HepG2 (cell line): ENCODE results near the gene TRIM8. TPM values are rescaled to one million over a fixed set of nuclear protein-coding genes. Genes with fewer than 3 reads are reported as not detected.
A peak's percentile ranks its signal among the peaks of the same experiment; 100 is the strongest.

Source experiments
- ARID3A ChIP-seq: IDR thresholded peaks from 2 replicates; pipeline ENCODE4 v1.6.1; 2012; ENCODE audit warnings: low read depth, low read length, improper control_type of control experiment
- BRCA1 ChIP-seq: sonication (generic); formaldehyde crosslinking; IDR thresholded peaks from 2 replicates; pipeline ENCODE4 v1.4.0; 2020; ENCODE audit warnings: missing genetic modification reagents
- CSRNP1 ChIP-seq: sonication (generic); formaldehyde crosslinking; IDR thresholded peaks from 2 replicates; pipeline ENCODE4 v1.8.1; 2023; ENCODE audit warnings: mild to moderate bottlenecking, missing genetic modification reagents
- E2F1 ChIP-seq: sonication (generic); formaldehyde crosslinking; IDR thresholded peaks from 2 replicates; pipeline ENCODE4 v1.5.0; 2020; ENCODE audit warnings: missing genetic modification reagents
- EED ChIP-seq: sonication (generic); formaldehyde crosslinking; IDR thresholded peaks from 2 replicates; pipeline ENCODE4 v1.5.0; 2020; ENCODE audit warnings: mild to moderate bottlenecking, missing genetic modification reagents
- IRX3 ChIP-seq: sonication (generic); formaldehyde crosslinking; IDR thresholded peaks from 2 replicates; pipeline ENCODE4 v1.8.1; 2023; ENCODE audit warnings: mild to moderate bottlenecking, low read depth, missing genetic modification reagents, borderline replicate concordance
- KDM5B ChIP-seq: sonication (generic); formaldehyde crosslinking; IDR thresholded peaks from 2 replicates; pipeline ENCODE4 v1.4.0; 2020; ENCODE audit warnings: missing genetic modification reagents, mild to moderate bottlenecking, borderline replicate concordance
- MIER3 ChIP-seq: IDR thresholded peaks from 2 replicates; pipeline ENCODE4 v1.6.1; 2016; ENCODE audit warnings: missing compliant biosample characterization, borderline replicate concordance
- PREB ChIP-seq: sonication (generic); formaldehyde crosslinking; IDR thresholded peaks from 2 replicates; pipeline ENCODE4 v1.4.0; 2020; ENCODE audit warnings: missing genetic modification reagents
- RAD51 ChIP-seq: fragments of 450-650 bp; IDR thresholded peaks from 2 replicates; pipeline ENCODE4 v1.6.1; 2016; ENCODE audit warnings: borderline replicate concordance
- ZFP91 ChIP-seq: sonication (generic); formaldehyde crosslinking; IDR thresholded peaks from 2 replicates; pipeline ENCODE4 v1.9.0; 2022; ENCODE audit warnings: missing genetic modification reagents, mild to moderate bottlenecking, borderline replicate concordance
- ZNF160 ChIP-seq: sonication (generic); formaldehyde crosslinking; IDR thresholded peaks from 2 replicates; pipeline ENCODE4 v1.8.0; 2022; ENCODE audit warnings: mild to moderate bottlenecking, inconsistent platforms, missing genetic modification reagents
- ZNF3 ChIP-seq: IDR thresholded peaks from 2 replicates; pipeline ENCODE4 v1.7.0; 2017; ENCODE audit warnings: inconsistent platforms
- ZNF354B ChIP-seq: sonication (generic); formaldehyde crosslinking; IDR thresholded peaks from 2 replicates; pipeline ENCODE4 v1.8.0; 2022; ENCODE audit warnings: mild to moderate bottlenecking, missing genetic modification reagents
- ZNF446 ChIP-seq: sonication (generic); formaldehyde crosslinking; IDR thresholded peaks from 2 replicates; pipeline ENCODE4 v1.5.0; 2020; ENCODE audit warnings: mild to moderate bottlenecking, missing genetic modification reagents
- ZNF501 ChIP-seq: sonication (generic); formaldehyde crosslinking; IDR thresholded peaks from 2 replicates; pipeline ENCODE4 v1.5.1; 2020; ENCODE audit warnings: mild to moderate bottlenecking, moderate library complexity, missing genetic modification reagents
- ZNF564 ChIP-seq: sonication (generic); formaldehyde crosslinking; IDR thresholded peaks from 2 replicates; pipeline ENCODE4 v1.8.1; 2023; ENCODE audit warnings: mild to moderate bottlenecking, missing genetic modification reagents
- ZNF605 ChIP-seq: sonication (generic); formaldehyde crosslinking; IDR thresholded peaks from 2 replicates; pipeline ENCODE4 v1.8.0; 2022; ENCODE audit warnings: mild to moderate bottlenecking, missing genetic modification reagents
- ZNF652 ChIP-seq: IDR thresholded peaks from 2 replicates; pipeline ENCODE4 v1.6.1; 2016; ENCODE audit warnings: low read depth, borderline replicate concordance
- ZNF703 ChIP-seq: sonication (generic); formaldehyde crosslinking; IDR thresholded peaks from 2 replicates; pipeline ENCODE4 v1.5.1; 2020; ENCODE audit warnings: missing genetic modification reagents, mild to moderate bottlenecking, moderate library complexity, borderline replicate concordance
- ZNF891 ChIP-seq: sonication (generic); formaldehyde crosslinking; IDR thresholded peaks from 2 replicates; pipeline ENCODE4 v1.5.0; 2020; ENCODE audit warnings: mild to moderate bottlenecking, missing genetic modification reagents
- ZSCAN12 ChIP-seq: sonication (generic); formaldehyde crosslinking; IDR thresholded peaks from 2 replicates; pipeline ENCODE4 v1.9.0; 2021; ENCODE audit warnings: mild to moderate bottlenecking, missing genetic modification reagents
- ZZZ3 ChIP-seq: sonication (generic); formaldehyde crosslinking; IDR thresholded peaks from 2 replicates; pipeline ENCODE4 v1.4.0; 2020; ENCODE audit warnings: missing genetic modification reagents, mild to moderate bottlenecking, borderline replicate concordance
- polyA plus RNA-seq, 8 experiments: library from polyadenylated mRNA; depleted of rRNA in 3 of 8; stranded (reverse) in 7 of 8; unstranded in 1 of 8; fragments of >200 nt; fragmentation: Illumina TruSeq in 4 of 8; extraction: Trizol in 4 of 8; gene quantifications; 2 replicates each; pipeline versions ENCODE4 v1.2.1 to v1.2.3, GENCODE V29; 2011 to 2016; ENCODE audit warnings: low read depth in 4 of 8, missing spikeins in 1 of 8, mixed read lengths in 1 of 8; ENCODE audit not compliant: insufficient read depth in 1 of 8
- total RNA-seq, 5 experiments: library from RNA; depleted of rRNA; stranded (reverse); fragments of >200 nt; fragmentation: Illumina TruSeq; extraction: Trizol; gene quantifications; 2 replicates each; pipeline ENCODE4 v1.2.3, GENCODE V29; 2016; ENCODE audit warnings: low read depth in 1 of 5

The TRIM8 gene
- total and polyA plus RNA-seq, 2 of the 13 experiments (the other 11 are each of a cell fraction or from before 2014, with no cell fraction given): 38.9 to 66.5 TPM

GRCh38 chr10:102597131-102597991 lies 46.9 kb upstream of the TRIM8 start (continued):
- TF ChIP-seq ZNF564 (CRISPR knock-in tag) (no peak), PREB (no peak), KDM5B (CRISPR knock-in tag) (peak; percentile 68), BRCA1 (CRISPR knock-in tag) (no peak), IRX3 (no peak), ZNF3 (CRISPR knock-in tag) (no peak), MIER3 (CRISPR knock-in tag) (peak; percentile 91; the same call in 1 of the 2 replicates), EED (CRISPR knock-in tag) (no peak), ZNF446 (0 out of 2 replicates have a peak, but pooled peaks have one; percentile 54), ZNF354B (no peak), ZZZ3 (CRISPR knock-in tag) (peak; percentile 84; the same call in 1 of the 2 replicates), ZNF605 (CRISPR knock-in tag) (peak; percentile 40; the same call in 1 of the 2 replicates), RAD51 (no peak), E2F1 (CRISPR knock-in tag) (no peak), CSRNP1 (CRISPR knock-in tag) (no peak), ARID3A (peak; percentile 53; the same call in 1 of the 2 replicates), ZNF703 (peak; percentile 68; the same call in 1 of the 2 replicates), ZNF501 (CRISPR knock-in tag) (peak; percentile 82), ZNF160 (CRISPR knock-in tag) (peak; percentile 69), ZNF652 (peak; percentile 29; the same call in 1 of the 2 replicates), ZFP91 (peak; percentile 42), ZSCAN12 (no peak), ZNF891 (CRISPR knock-in tag) (no peak)
